ENCODE measurements around the gene SCAMP2. TPM values are rescaled to one million over a fixed set of nuclear protein-coding genes. Genes with fewer than 3 reads are reported as not detected.

Gene SCAMP2
- polyA plus RNA-seq, 1 experiment: 116 TPM

DNA sequence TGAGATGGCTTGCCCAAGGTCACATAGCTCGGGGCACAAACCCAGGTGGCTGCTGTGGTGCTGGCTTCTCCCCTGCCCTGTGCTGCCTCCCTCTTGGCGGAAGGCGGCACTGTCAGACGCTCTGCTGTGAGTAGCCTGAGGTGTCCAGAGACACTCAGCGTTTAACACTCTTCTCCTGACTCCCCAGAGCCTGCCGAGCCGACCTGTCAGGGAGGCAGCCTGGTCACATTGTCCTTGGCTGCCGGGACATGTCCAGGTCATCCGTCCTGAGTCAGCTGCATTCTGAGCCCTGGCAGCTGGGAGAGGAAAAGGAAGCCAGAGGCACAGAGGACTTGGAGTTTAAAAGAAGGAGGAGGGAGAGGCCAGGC lies 55.8 kb downstream of the SCAMP2 start:
- Histone ChIP-seq H3K27me3 (ENCODE audit: control insufficient read depth, insufficient read depth, low read length) (no peaks in the 10 kb centered on the region), H3K27ac (ENCODE audit: low read depth, low read length) (no peak overlapping the region), H3K9me3 (ENCODE audit: control insufficient read depth, insufficient read depth, low read length) (no peaks in the 10 kb centered on the region; the same call in 1 of the 2 replicates), H3K4me3 (ENCODE audit: low read depth, low read length) (no peak overlapping the region)
- ChIA-PET CTCF (no interaction called here), POLR2A (interaction anchor here (0.7 kb wide), 2 partner anchors 86 to 496 kb away, joined by 3 to 7 read pairs; no protein-coding TSS in a partner anchor)
- DNase-seq (ENCODE audit: low read depth, low spot score): no peak
- TF ChIP-seq, protein P1, sequence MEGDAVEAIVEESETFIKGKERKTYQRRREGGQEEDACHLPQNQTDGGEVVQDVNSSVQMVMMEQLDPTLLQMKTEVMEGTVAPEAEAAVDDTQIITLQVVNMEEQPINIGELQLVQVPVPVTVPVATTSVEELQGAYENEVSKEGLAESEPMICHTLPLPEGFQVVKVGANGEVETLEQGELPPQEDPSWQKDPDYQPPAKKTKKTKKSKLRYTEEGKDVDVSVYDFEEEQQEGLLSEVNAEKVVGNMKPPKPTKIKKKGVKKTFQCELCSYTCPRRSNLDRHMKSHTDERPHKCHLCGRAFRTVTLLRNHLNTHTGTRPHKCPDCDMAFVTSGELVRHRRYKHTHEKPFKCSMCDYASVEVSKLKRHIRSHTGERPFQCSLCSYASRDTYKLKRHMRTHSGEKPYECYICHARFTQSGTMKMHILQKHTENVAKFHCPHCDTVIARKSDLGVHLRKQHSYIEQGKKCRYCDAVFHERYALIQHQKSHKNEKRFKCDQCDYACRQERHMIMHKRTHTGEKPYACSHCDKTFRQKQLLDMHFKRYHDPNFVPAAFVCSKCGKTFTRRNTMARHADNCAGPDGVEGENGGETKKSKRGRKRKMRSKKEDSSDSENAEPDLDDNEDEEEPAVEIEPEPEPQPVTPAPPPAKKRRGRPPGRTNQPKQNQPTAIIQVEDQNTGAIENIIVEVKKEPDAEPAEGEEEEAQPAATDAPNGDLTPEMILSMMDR (IDR thresholded peaks at IDR 0.05; ENCODE audit: low read depth, low read length): peak; percentile 38; the same call in 1 of the 2 replicates

DNA sequence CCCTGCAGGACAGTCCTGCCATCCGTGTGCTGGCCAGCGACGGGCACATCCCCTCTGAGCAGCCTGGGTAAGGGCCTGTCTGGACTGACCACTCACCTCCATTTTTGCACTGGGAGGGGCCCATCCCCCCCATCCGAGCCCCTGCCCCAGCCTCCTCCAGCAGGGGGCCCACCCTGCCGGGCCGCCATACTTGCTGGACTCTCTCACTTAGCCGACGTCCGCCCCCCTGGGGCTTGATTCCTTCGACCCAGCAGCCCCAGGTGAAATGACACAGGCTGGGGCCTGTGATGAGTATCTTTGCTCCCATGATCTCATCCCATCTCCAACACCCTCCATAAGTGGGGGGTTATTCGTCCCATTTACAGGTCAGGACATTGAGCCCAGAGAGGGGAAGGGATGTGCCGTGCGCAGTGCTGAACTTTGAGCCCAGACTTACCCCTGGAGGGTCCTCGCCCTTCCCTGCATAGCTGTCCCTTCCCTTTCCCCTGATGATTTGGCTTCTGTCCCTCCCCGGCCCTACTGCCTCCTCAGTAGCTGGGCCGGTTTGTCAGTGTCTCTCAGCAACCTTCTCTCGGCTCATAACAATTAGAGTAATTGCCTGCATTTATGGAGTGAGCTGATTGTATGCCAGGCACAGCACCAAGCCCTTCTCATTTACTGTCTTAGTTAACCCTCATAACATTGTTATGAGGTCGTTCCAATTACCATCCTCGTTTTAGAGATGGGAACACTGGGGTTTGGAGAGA lies 56.4 kb downstream of the SCAMP2 start:
- no peak for DNase-seq (ENCODE audit: low read depth, low spot score)
- Histone ChIP-seq H3K4me3 (ENCODE audit: low read depth, low read length) (no peak overlapping the region), H3K27ac (ENCODE audit: low read depth, low read length) (no peak overlapping the region), H3K9me3 (ENCODE audit: control insufficient read depth, insufficient read depth, low read length) (no peaks in the 10 kb centered on the region; the same call in 1 of the 2 replicates), H3K27me3 (ENCODE audit: control insufficient read depth, insufficient read depth, low read length) (no peaks in the 10 kb centered on the region)
- ChIA-PET POLR2A (no interaction called here), CTCF (no interaction called here)
- TF ChIP-seq, protein P1 (IDR thresholded peaks at IDR 0.05; ENCODE audit: low read depth, low read length): no peak

DNA sequence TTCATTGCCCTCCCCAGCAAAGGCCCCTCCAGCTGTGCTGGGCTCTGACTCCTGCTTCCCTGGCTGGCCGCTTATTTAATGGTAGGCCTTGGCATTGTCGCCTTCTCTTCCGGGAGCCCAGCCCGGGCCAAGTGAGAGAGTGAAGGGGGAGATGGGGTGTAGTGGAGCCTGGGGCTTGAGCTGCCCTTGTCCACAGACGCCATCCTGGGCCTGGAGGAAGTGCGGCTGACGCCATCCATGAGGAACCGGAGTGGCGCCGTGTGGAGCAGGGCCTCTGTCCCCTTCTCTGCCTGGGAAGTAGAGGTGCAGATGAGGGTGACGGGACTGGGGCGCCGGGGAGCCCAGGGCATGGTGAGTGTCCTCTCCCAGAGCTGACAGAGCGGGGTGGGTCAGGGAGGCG lies 57.2 kb downstream of the SCAMP2 start:
- POLR2A ChIA-PET: no interaction called here
- H3K4me3 ChIP-seq (ENCODE audit: low read depth, low read length): no peak overlapping the region
- CTCF ChIA-PET: interaction anchor here (1.0 kb wide), 1 partner anchor 16 kb away, joined by 5 read pairs; no protein-coding TSS in a partner anchor
- H3K9me3 ChIP-seq (ENCODE audit: control insufficient read depth, insufficient read depth, low read length): no peaks in the 10 kb centered on the region; the same call in 1 of the 2 replicates
- no peaks in the 10 kb centered on the region for H3K27me3 ChIP-seq (ENCODE audit: control insufficient read depth, insufficient read depth, low read length)
- peak overlapping the region; percentile 11 for H3K27ac ChIP-seq (ENCODE audit: low read depth, low read length)
- DNase-seq (ENCODE audit: low read depth, low spot score): no peak
- TF ChIP-seq, protein P1 (IDR thresholded peaks at IDR 0.05; ENCODE audit: low read depth, low read length): no peak

DNA sequence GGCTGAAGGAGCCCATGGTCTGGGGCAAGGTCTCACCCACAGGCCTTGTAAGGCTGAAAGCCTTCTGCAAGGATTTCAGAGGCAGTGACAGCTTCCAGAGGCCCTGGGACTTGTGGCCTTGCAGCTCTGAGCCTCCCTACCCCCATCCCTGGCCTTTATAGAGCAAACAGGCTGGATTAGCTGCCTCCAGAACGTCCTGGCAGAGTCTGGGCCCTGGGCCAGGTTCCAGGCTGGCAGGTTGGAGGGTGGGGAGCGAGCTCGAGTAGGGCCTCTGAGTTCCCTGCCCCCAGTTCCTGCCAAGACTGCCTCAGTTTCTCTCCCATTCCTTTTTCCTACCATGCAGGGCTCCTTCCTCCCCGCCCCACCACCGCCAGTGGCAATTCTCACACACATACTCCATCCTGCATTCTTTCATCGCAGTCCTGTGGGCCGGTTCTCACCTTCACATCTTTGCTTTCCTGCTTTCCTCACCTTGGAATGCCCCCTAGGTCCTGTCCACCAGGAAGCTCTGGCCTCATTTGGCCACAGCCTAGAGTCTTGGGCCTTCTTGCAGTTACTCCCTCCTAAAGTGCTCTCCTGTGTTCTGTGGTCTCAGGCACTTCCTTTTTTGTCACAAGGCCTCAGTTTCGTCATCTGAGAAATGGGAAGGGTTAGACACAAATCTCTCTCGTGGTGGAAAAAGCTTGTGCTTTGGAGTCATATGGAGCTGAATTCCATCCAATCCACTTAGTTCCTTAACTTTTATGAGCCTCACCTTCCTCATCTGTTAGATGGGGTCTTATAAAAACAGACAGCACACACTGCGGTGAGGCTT lies 57.8 kb downstream of the SCAMP2 start:
- Histone ChIP-seq H3K4me3 (ENCODE audit: low read depth, low read length) (no peak overlapping the region), H3K27me3 (ENCODE audit: control insufficient read depth, insufficient read depth, low read length) (no peaks in the 10 kb centered on the region), H3K9me3 (ENCODE audit: control insufficient read depth, insufficient read depth, low read length) (no peaks in the 10 kb centered on the region; the same call in 1 of the 2 replicates), H3K27ac (ENCODE audit: low read depth, low read length) (peak overlapping the region; percentile 11)
- TF ChIP-seq, protein P1 (IDR thresholded peaks at IDR 0.05; ENCODE audit: low read depth, low read length): no peak
- ChIA-PET CTCF (interaction anchor here (1.0 to 1.5 kb wide), 2 partner anchors 15 to 16 kb away, joined by 3 to 5 read pairs; no protein-coding TSS in a partner anchor), POLR2A (no interaction called here)
- no peak for DNase-seq (ENCODE audit: low read depth, low spot score)

DNA sequence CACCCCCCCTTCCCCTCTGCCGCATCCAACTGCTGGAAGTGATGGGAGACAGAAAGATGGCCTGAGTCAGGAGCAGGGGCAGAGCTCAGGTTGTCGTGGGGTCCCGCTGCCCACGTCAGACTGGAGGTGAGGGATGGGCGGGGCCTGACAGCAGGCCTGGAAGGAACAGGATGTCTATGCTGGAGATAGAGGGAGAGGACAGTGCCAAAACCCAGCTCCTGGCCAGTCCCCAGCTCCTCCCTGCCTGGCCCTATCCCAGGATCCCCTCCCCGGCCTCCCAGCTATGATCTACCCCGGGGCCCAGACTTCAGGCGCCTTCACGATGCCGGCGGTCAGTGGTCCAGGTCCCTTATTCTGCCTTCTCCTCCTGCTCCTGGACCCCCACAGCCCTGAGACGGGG lies 60.6 kb downstream of the SCAMP2 start, which contains the start of gene LMAN1L:
LMAN1L (plus strand) TSS at position 303 of the 400 bp plus-strand sequence; CDS start at position 323, 20 bp downstream.
- CTCF ChIA-PET: no interaction called here
- no peak for DNase-seq (ENCODE audit: low read depth, low spot score)
- POLR2A ChIA-PET: no interaction called here
- Histone ChIP-seq H3K9me3 (ENCODE audit: control insufficient read depth, insufficient read depth, low read length) (no peaks in the 10 kb centered on the region), H3K4me3 (ENCODE audit: low read depth, low read length) (no peak within 1 kb of the TSS), H3K27me3 (ENCODE audit: control insufficient read depth, insufficient read depth, low read length) (no peaks in the 10 kb centered on the region), H3K27ac (ENCODE audit: low read depth, low read length) (no peak within 1 kb of the TSS)
- TF ChIP-seq, protein P1 (IDR thresholded peaks at IDR 0.05; ENCODE audit: low read depth, low read length): no peak

Measured in AG04450 (cell line).